Parathyroid adenoma (tissue), 2 donors: Measurements from ENCODE around the gene MAPKAPK5.

Experiments
- H2AFZ ChIP-seq: fragments of 300-600 bp; sonication (generic); one replicate; pipeline ENCODE4 v1.7.0; 2017; ENCODE audit warnings: antibody characterized with exemption, mild to moderate bottlenecking
- H3K27ac ChIP-seq: fragments of 300-600 bp; sonication (generic); one replicate; pipeline ENCODE4 v1.7.0; 2017
- H3K27me3 ChIP-seq: fragments of 300-600 bp; sonication (generic); one replicate; pipeline ENCODE4 v1.7.0; 2017; ENCODE audit warnings: low read length; ENCODE audit not compliant: control insufficient read depth, insufficient read depth
- H3K36me3 ChIP-seq: fragments of 300-600 bp; sonication (generic); one replicate; pipeline ENCODE4 v1.7.0; 2017; ENCODE audit warnings: low read length; ENCODE audit not compliant: control insufficient read depth, insufficient read depth
- H3K4me1 ChIP-seq: fragments of 300-600 bp; sonication (generic); one replicate; pipeline ENCODE4 v1.7.0; 2017; ENCODE audit warnings: control low read depth
- H3K4me2 ChIP-seq: fragments of 300-600 bp; sonication (generic); one replicate; pipeline ENCODE4 v1.7.0; 2017; ENCODE audit warnings: low read length
- H3K4me3 ChIP-seq: fragments of 300-600 bp; sonication (generic); one replicate; pipeline ENCODE4 v1.7.0; 2017; ENCODE audit warnings: low read depth, low read length
- H3K79me2 ChIP-seq: fragments of 300-600 bp; sonication (generic); one replicate; pipeline ENCODE4 v1.7.0; 2017; ENCODE audit warnings: control low read depth
- H3K9ac ChIP-seq: fragments of 300-600 bp; sonication (generic); one replicate; pipeline ENCODE4 v1.7.0; 2017; ENCODE audit warnings: mild to moderate bottlenecking
- H3K9me3 ChIP-seq: fragments of 300-600 bp; sonication (generic); one replicate; pipeline ENCODE4 v1.7.0; 2017; ENCODE audit warnings: low read length; ENCODE audit not compliant: control insufficient read depth
- TF ChIP-seq, protein P1 (sequence below): fragments of 300-600 bp; sonication (generic); IDR thresholded peaks from one replicate; pipeline ENCODE4 v1.7.0; 2017; ENCODE audit warnings: antibody characterized with exemption, mild to moderate bottlenecking
- donor health status: primary hyperparathyroidism.

Gene MAPKAPK5

DNA sequence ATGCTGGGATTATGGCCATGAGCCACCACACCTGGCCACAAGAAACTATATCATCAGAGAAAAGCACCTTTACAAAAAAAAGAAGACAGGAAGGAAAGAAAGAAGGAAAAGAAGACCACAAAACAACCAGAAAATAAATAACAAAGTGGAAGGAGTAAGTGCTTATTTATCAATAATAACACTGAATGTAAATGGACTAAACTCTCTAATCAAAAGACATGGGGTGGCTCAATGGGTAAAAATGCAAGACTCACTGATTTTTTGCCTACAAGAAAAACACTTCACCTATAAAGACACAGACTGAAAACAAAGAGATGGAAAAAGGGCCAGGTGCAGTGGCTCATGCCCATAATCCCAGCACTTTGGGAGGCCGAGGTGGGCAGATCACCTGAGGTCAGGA, 65.7 kb downstream of the MAPKAPK5 start:
- Histone ChIP-seq H2AFZ (no peak overlapping the region), H3K36me3 (no peaks in the 10 kb centered on the region), H3K79me2 (no peaks in the 10 kb centered on the region), H3K27me3 (no peaks in the 10 kb centered on the region), H3K4me3 (no peak overlapping the region), H3K4me2 (no peak overlapping the region), H3K4me1 (no peaks in the 10 kb centered on the region), H3K9me3 (no peaks in the 10 kb centered on the region), H3K9ac (no peak overlapping the region), H3K27ac (no peak overlapping the region)
- TF ChIP-seq, protein P1, sequence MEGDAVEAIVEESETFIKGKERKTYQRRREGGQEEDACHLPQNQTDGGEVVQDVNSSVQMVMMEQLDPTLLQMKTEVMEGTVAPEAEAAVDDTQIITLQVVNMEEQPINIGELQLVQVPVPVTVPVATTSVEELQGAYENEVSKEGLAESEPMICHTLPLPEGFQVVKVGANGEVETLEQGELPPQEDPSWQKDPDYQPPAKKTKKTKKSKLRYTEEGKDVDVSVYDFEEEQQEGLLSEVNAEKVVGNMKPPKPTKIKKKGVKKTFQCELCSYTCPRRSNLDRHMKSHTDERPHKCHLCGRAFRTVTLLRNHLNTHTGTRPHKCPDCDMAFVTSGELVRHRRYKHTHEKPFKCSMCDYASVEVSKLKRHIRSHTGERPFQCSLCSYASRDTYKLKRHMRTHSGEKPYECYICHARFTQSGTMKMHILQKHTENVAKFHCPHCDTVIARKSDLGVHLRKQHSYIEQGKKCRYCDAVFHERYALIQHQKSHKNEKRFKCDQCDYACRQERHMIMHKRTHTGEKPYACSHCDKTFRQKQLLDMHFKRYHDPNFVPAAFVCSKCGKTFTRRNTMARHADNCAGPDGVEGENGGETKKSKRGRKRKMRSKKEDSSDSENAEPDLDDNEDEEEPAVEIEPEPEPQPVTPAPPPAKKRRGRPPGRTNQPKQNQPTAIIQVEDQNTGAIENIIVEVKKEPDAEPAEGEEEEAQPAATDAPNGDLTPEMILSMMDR: no peak

DNA sequence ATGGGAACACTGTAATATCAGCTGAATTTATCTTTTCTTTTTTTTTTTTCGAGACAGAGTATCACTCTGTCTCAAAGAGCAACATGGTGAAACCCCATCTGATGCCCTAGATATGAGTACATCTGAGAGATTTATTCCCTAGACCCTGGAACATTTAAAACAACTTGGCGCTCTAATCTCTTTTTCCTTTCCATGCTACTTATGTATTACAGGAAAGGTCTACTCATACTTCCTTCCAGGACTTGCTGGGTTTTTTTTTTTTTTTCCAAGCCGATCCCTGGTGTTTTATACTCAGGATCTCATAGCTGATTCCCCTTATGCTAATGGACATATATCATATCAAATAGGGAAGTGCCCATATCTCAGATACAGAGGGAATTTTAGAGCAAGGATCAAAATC, 83.1 kb downstream of the MAPKAPK5 start:
- Histone ChIP-seq H3K36me3 (no peaks in the 10 kb centered on the region), H3K9me3 (no peaks in the 10 kb centered on the region), H2AFZ (no peak overlapping the region), H3K9ac (no peak overlapping the region), H3K27me3 (no peaks in the 10 kb centered on the region), H3K4me3 (no peak overlapping the region), H3K27ac (no peak overlapping the region), H3K4me2 (no peak overlapping the region), H3K79me2 (no peaks in the 10 kb centered on the region), H3K4me1 (no peaks in the 10 kb centered on the region)
- TF ChIP-seq, protein P1: no peak

DNA sequence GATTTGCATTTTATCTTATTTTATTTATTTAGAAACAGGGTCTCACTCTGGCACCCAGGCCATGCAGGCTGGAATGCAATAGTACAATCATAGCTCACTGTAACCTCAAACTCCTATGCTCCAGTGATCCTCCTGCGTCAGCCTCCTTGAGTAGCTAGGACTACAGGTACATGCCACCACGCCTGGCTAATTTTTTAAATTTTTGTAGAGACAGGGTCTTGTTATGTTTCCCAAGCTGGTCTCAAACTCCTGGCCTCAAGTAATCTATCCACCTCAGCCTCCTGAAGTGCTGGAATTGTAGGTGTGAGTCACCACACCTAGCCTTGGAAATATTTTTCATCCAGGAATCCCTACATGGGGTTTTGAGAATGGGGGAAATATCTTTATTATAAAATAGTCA, 84.6 kb downstream of the MAPKAPK5 start:
- no peaks in the 10 kb centered on the region for H3K4me1 ChIP-seq
- no peaks in the 10 kb centered on the region for H3K9me3 ChIP-seq
- H3K27ac ChIP-seq: no peak overlapping the region
- H3K4me3 ChIP-seq: no peak overlapping the region
- TF ChIP-seq, protein P1: no peak
- H3K9ac ChIP-seq: no peak overlapping the region
- no peaks in the 10 kb centered on the region for H3K36me3 ChIP-seq
- no peak overlapping the region for H3K4me2 ChIP-seq
- no peaks in the 10 kb centered on the region for H3K79me2 ChIP-seq
- no peak overlapping the region for H2AFZ ChIP-seq
- H3K27me3 ChIP-seq: no peaks in the 10 kb centered on the region

DNA sequence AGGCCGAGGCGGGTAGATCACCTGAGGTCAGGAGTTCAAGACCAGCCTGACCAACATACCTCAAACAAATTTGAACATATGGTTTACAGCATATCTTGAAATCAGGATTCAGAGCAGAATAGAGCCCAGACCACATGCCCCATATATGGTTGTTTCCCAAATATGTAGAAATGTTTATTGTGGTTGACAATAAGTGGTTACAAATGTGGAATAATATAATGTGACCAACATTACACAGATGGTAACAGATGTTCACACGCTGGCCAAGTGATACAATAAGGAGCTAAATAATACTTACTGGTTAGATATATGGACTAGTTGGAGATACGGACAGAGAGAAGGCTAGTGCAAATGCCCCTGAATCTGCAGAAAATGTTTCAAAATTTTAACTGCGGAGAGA, 85.3 kb downstream of the MAPKAPK5 start:
- Histone ChIP-seq H3K4me3 (no peak overlapping the region), H3K79me2 (no peaks in the 10 kb centered on the region), H3K27me3 (no peaks in the 10 kb centered on the region), H3K9ac (no peak overlapping the region), H3K4me1 (no peaks in the 10 kb centered on the region), H3K9me3 (no peaks in the 10 kb centered on the region), H3K36me3 (no peaks in the 10 kb centered on the region), H3K27ac (no peak overlapping the region), H2AFZ (no peak overlapping the region), H3K4me2 (no peak overlapping the region)
- TF ChIP-seq, protein P1: no peak

DNA sequence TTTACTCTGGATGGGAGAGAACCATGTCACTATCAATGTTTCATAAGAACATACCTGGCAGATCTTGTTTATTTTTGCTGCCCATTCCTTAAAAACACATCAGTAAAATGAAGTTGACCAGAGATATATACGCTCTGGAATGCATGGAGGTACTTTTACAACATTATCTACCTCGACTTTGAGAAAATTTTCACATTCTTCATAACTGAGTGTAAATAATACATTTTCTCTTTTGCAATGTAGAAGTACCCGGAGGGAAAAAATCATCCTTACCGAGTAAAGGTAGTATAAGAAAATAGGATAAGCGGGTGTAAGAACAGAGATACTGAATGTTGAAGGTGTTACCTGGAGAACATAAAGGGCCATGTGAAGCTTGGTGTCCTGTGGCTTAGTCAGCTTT, 90.2 kb downstream of the MAPKAPK5 start:
- Histone ChIP-seq H2AFZ (no peak overlapping the region), H3K27ac (no peak overlapping the region), H3K4me3 (no peak overlapping the region), H3K9ac (no peak overlapping the region), H3K4me2 (no peak overlapping the region), H3K27me3 (no peaks in the 10 kb centered on the region), H3K4me1 (no peaks in the 10 kb centered on the region), H3K36me3 (no peaks in the 10 kb centered on the region), H3K79me2 (no peaks in the 10 kb centered on the region), H3K9me3 (no peaks in the 10 kb centered on the region)
- TF ChIP-seq, protein P1: no peak
